Esophagus squamous epithelium (tissue), 5 donors: ENCODE data around the gene LRP5. TPM values are rescaled to one million over a fixed set of nuclear protein-coding genes. Genes with fewer than 3 reads are reported as not detected.
A peak's percentile ranks its signal among the peaks of the same experiment; 100 is the strongest.
"Not testable (repeated sequence)": the region's sequence is repeated elsewhere in the genome, so short reads cannot be mapped to it uniquely, and the experiment has no call there.

Experiments
- DNase-seq: peaks from one replicate; lab custom pipeline; 2025; lab: John Stamatoyannopoulos, UW
- H3K27ac ChIP-seq, 4 donors: fragments of 200-600 bp; sonication (generic); one replicate each; pipeline ENCODE4 v1.5.1; 2016 to 2019; ENCODE audit warnings: mild to moderate bottlenecking in 1 of 4
- H3K27me3 ChIP-seq, 4 donors: fragments of 200-600 bp; sonication (generic); 1 replicate in 3 of 4; 2 replicates in 1 of 4; pipeline versions ENCODE4 v1.5.1 to v1.6.0; 2017 to 2021; ENCODE audit warnings: antibody characterized with exemption in 1 of 4
- H3K36me3 ChIP-seq, 3 donors: fragments of 200-600 bp; sonication (generic); one replicate each; pipeline ENCODE4 v1.5.1; 2016 to 2019
- H3K4me1 ChIP-seq, 3 donors: fragments of 200-600 bp; sonication (generic); one replicate each; pipeline ENCODE4 v1.5.1; 2017 to 2019
- H3K4me3 ChIP-seq, 4 donors: fragments of 200-600 bp; sonication (generic); 1 replicate in 3 of 4; 2 replicates in 1 of 4; pipeline ENCODE4 v1.5.1; 2016 to 2019; ENCODE audit warnings: mild to moderate bottlenecking in 2 of 4, moderate library complexity in 1 of 4
- H3K9me3 ChIP-seq, 3 donors: fragments of 200-600 bp; sonication (generic); one replicate each; pipeline ENCODE4 v1.5.1; 2016 to 2019
- POLR2A ChIP-seq, 4 donors: fragments of 450-650 bp; IDR thresholded peaks; one replicate each; pipeline ENCODE4 v1.6.1; 2017; ENCODE audit warnings: antibody characterized with exemption in 4 of 4, mild to moderate bottlenecking in 4 of 4, moderate library complexity in 3 of 4
- WGBS, 2 donors: methylation state at CpG; one replicate each; pipeline ENCODE4 v1.1.5; 2018; 5-methylcytosine and 5-hydroxymethylcytosine counted together
- intact Hi-C: fragments of 100-400 bp; cut with DNase I; formaldehyde crosslinking; loops from one replicate; pipeline ENCODE4 v1.15.0; 2022
- total RNA-seq, 4 donors: library from RNA; depleted of rRNA; stranded (reverse); fragments of >200 nt; gene quantifications; one replicate each; pipeline ENCODE4 v1.1.0, GENCODE V29; 2016
- TF ChIP-seq, protein P1 (sequence below), 6 experiments: fragments of 450-650 bp in 4 of 6; fragments of 200-600 bp in 2 of 6; sonication (generic) in 2 of 6; IDR thresholded peaks; one replicate each; pipeline ENCODE4 v1.5.1; 2016 to 2019; ENCODE audit warnings: antibody characterized with exemption in 6 of 6, mild to moderate bottlenecking in 4 of 6, moderate library complexity in 4 of 6
- donor health status: DM: yes; HTN: yes; CAD: no.

Gene LRP5
- total RNA-seq, 4 donors from 2014 or later, result 13.7 to 24.0 (median 20.9) TPM

GRCh38 chr11:68396516-68396915 lies 84.1 kb downstream of the LRP5 start:
- WGBS, 2 donors, result 84 to 88% methylated on average over 5 to 12 of the region's 12 CpGs
- Histone ChIP-seq H3K4me1 (peaks cover 6 to 24% (median 10%) of the 10 kb centered on the region in 3 donors), H3K36me3 (peaks cover 0 to 50% (median 0%) of the 10 kb centered on the region in 3 donors), H3K27me3 (no peaks in the 10 kb centered on the region), H3K27ac (peak overlapping the region in 1 of 4 donors; percentile 5), H3K4me3 (no peak overlapping the region), H3K9me3 (no peaks in the 10 kb centered on the region)
- no peak for DNase-seq
- TF ChIP-seq POLR2A (IDR thresholded peaks at IDR 0.05), result no peak
- TF ChIP-seq, protein P1, sequence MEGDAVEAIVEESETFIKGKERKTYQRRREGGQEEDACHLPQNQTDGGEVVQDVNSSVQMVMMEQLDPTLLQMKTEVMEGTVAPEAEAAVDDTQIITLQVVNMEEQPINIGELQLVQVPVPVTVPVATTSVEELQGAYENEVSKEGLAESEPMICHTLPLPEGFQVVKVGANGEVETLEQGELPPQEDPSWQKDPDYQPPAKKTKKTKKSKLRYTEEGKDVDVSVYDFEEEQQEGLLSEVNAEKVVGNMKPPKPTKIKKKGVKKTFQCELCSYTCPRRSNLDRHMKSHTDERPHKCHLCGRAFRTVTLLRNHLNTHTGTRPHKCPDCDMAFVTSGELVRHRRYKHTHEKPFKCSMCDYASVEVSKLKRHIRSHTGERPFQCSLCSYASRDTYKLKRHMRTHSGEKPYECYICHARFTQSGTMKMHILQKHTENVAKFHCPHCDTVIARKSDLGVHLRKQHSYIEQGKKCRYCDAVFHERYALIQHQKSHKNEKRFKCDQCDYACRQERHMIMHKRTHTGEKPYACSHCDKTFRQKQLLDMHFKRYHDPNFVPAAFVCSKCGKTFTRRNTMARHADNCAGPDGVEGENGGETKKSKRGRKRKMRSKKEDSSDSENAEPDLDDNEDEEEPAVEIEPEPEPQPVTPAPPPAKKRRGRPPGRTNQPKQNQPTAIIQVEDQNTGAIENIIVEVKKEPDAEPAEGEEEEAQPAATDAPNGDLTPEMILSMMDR (IDR thresholded peaks at IDR 0.05), result no peak
- intact Hi-C loops, result no loop called here

DNA sequence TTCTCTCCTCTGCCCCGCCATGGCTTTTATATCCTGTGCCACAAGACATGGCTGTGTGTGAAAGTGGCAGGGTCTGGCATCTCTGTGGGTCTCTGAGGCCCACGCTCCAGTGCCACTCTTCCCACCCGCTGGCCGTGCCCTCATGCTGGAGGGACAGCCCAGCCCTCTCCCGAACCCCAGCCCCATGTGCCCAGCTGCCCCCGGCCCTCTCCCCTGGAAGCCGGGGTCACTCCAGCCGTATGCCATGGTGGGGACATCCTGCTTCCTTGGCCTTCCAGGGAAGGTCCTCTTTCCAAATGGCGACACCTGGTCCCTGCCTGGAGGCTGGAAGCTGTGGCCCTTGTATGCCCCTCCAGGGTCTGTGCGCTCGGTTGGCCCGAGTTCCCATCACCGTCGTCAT lies 84.9 kb downstream of the LRP5 start:
- DNase-seq, result no peak
- H3K4me1 ChIP-seq, result peaks cover 6 to 24% (median 10%) of the 10 kb centered on the region in 3 donors
- TF ChIP-seq, protein P1 (IDR thresholded peaks at IDR 0.05), result no peak
- no peak for TF ChIP-seq POLR2A (IDR thresholded peaks at IDR 0.05)
- H3K27me3 ChIP-seq, result no peaks in the 10 kb centered on the region
- intact Hi-C loops, result no loop called here
- H3K27ac ChIP-seq, result no peak overlapping the region
- H3K36me3 ChIP-seq, result peaks cover 0 to 50% (median 0%) of the 10 kb centered on the region in 3 donors
- no peak overlapping the region for H3K4me3 ChIP-seq
- no peaks in the 10 kb centered on the region for H3K9me3 ChIP-seq
- WGBS, 2 donors, result 90 to 100% methylated on average over 1 to 7 of the region's 14 CpGs

DNA sequence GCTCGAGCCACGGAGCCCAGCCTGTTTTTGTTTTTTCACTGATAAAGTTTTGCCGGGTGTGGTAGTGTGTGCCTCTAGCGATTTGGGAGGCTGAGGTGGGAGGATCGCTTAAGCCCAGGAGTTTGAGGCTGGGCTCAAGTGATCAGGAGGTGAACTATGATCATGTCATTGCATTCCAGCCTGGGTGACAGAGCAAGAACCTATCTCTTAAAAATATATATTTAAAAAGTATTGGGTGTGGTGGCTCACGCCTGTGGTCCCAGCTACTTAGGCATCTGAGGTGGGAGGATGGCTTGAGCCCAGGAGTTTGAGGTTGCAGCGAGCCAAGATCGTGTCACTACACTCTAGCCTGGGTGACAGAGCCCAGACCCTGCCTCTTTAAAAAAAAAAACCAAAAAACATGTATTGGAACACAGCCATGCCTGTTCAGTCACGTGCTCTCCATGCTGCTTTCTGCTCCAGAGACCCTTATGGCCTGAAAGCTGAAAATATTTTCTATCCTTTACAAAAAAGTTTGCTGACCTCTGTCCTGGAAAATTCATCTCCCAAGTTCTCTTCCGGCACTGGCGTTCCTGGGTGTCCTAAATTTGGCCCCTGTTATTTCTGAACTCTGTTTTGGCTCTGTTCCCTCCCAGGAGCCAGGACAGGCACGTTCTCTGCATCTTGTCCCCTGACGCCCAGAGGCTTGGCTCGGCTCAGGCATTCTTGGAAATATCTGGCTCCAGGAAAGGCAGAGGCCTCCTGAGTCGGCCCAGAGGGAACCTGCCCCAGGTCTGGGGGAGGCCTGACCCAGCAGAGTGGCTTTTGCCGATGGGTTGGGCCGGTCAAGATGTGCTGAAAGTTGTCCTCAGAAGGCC lies 86.8 kb downstream of the LRP5 start:
- DNase-seq, result no peak
- 42 to 60% methylated on average over 9 to 10 of the region's 17 CpGs for WGBS, 2 donors
- Histone ChIP-seq H3K36me3 (peaks cover 0 to 55% (median 3%) of the 10 kb centered on the region in 3 donors), H3K4me3 (no peak overlapping the region), H3K27ac (peak overlapping the region; percentile 59 to 75 (median 69)), H3K9me3 (no peaks in the 10 kb centered on the region), H3K27me3 (no peaks in the 10 kb centered on the region), H3K4me1 (peaks cover 6 to 24% (median 10%) of the 10 kb centered on the region in 3 donors)
- TF ChIP-seq POLR2A (IDR thresholded peaks at IDR 0.05), result no peak
- TF ChIP-seq, protein P1 (IDR thresholded peaks at IDR 0.05), result no peak
- intact Hi-C loops, result no loop called here

DNA sequence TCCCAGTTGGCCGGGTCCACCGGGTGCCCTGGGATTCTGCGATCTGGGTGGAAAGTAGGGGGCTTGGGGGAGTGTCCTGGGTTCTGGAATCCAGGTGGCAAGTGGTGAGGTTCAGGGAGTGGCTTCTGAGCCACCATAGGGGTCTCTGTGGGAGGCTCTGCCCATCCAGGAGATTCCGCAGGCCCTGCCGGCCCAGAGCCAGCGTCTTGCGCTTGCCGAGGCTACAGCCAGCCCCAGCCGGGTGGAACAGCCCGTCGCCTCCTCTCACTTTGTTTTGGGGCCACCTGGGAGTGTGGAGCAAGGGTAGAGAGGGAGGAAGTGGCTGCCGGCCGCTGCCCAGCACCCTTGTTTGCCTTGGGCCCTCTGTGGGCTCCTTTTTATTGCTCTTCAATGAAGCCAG lies 87.5 kb downstream of the LRP5 start:
- no peak for DNase-seq

GRCh38 chr11:68400584-68400983 lies 88.2 kb downstream of the LRP5 start:
- intact Hi-C loops, H3K9me3 ChIP-seq, H3K4me3 ChIP-seq, DNase-seq, H3K27me3 ChIP-seq: not testable (repeated sequence)
- WGBS, 2 donors, result 93% methylated on average over 7 of the region's 7 CpGs
- H3K27ac ChIP-seq, result peak overlapping the region in 2 of 4 donors; percentile 72 to 75
- H3K4me1 ChIP-seq, result peaks cover 6 to 26% (median 10%) of the 10 kb centered on the region in 3 donors
- peaks cover 0 to 57% (median 5%) of the 10 kb centered on the region in 3 donors for H3K36me3 ChIP-seq

More for the DNA sequence above, 87.5 kb downstream of the LRP5 start:
- H3K4me3 ChIP-seq, result no peak overlapping the region
- no peaks in the 10 kb centered on the region for H3K9me3 ChIP-seq
- intact Hi-C loops, result no loop called here
- H3K4me1 ChIP-seq, result peaks cover 6 to 24% (median 10%) of the 10 kb centered on the region in 3 donors
- WGBS, 2 donors, result 73% methylated on average over 7 of the region's 13 CpGs; no CpG with 5 or more reads in 1 of the 2 donors
- peaks cover 0 to 56% (median 5%) of the 10 kb centered on the region in 3 donors for H3K36me3 ChIP-seq
- peak overlapping the region; percentile 59 to 75 (median 69) for H3K27ac ChIP-seq
- no peaks in the 10 kb centered on the region for H3K27me3 ChIP-seq
- TF ChIP-seq, protein P1 (IDR thresholded peaks at IDR 0.05), result no peak
- TF ChIP-seq POLR2A (IDR thresholded peaks at IDR 0.05), result no peak
